Right lobe of liver (tissue), 4 donors: Measurements from ENCODE around the gene DGLUCY.

Experiments used
- CTCF ChIP-seq, 4 donors: fragments of 200-600 bp in 3 of 4; fragments of 450-650 bp in 1 of 4; IDR thresholded peaks; one replicate each; pipeline versions ENCODE4 v1.5.1 to v1.8.0; 2016 to 2022; ENCODE audit warnings: antibody characterized with exemption in 4 of 4, mild to moderate bottlenecking in 2 of 4
- POLR2A ChIP-seq: fragments of 450-650 bp; IDR thresholded peaks from one replicate; pipeline ENCODE4 v1.6.1; 2017; ENCODE audit warnings: antibody characterized with exemption, mild to moderate bottlenecking
- donor health status: DM: no; HTN: no; CAD: no.
- donor health status: DM: no; HTN: no; CAD: no.
- donor health status: DM: no; HTN: yes; CAD: no.

DNA sequence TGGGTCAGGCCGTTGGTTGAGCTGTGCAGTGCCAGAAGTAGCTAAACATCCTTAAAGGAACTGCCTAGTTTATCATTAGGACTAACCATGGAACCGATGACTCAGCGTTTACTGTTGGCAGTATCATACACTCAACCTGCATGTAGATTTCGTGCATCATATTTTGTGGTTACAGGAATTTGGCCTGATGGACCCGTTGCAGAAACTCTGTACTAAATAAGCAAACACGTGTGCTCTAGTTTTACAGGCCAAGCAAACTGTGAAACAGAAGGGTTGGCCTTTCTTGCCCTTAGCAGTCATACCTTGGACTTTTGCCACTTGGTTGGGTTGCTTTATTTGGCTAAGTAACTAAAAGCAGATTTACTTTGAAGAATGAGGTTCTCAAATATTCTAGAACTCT lies 35.6 kb downstream of the DGLUCY start:
- TF ChIP-seq CTCF (IDR thresholded peaks at IDR 0.05) (no peak), POLR2A (no peak)
